ENCODE measurements around the gene ZMAT3.
A peak's percentile ranks its signal among the peaks of the same experiment; 100 is the strongest.

ZMAT3 gene

DNA sequence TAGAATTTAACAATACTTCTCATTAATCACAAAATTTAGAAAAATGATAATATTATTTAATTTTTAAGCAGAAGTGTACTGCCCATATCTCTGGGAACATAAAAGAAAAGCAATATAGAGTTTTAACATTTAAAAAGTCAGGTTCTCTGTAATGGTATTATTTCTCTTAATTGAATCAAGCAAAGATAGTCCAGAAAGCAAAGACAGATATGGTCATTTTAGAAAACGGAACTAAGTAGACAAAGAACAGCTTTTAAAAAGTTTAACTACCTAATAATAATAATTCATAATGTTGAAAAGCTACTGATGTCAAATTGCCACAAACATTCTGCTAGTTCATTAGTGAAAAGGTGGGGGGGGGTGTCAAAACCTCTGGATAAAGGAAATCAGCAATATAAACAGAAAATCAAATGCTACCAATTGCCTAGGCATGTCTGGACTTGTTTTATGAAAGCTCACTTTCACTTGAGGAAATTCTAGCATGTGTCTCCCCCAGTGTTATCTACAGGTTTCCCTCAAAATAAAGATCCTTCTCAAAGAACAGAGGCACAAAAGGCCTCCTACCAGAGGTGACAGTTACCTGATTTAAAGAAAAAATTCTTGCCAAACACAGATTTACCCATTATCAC, 1.7 kb downstream of the ZMAT3 start:
- H3K4me3 ChIP-seq, result peak overlapping the region; percentile 64 to 84
- H3K27ac ChIP-seq, result peak overlapping the region in 1 of 2 donors; percentile 83
- intact Hi-C loops (cut with DNase I; ENCODE audit: low total_unique reads), result no loop called here
- peaks cover 0 to 13% (median 13%) of the 10 kb centered on the region in 3 donors for H3K36me3 ChIP-seq
- no peaks in the 10 kb centered on the region for H3K27me3 ChIP-seq
- peaks cover 0 to 42% (median 2%) of the 10 kb centered on the region in 4 donors for H3K4me1 ChIP-seq
- DNase-seq, result no peak
- no peaks in the 10 kb centered on the region for H3K9me3 ChIP-seq
- no peak for TF ChIP-seq CTCF (IDR thresholded peaks at IDR 0.05)

DNA sequence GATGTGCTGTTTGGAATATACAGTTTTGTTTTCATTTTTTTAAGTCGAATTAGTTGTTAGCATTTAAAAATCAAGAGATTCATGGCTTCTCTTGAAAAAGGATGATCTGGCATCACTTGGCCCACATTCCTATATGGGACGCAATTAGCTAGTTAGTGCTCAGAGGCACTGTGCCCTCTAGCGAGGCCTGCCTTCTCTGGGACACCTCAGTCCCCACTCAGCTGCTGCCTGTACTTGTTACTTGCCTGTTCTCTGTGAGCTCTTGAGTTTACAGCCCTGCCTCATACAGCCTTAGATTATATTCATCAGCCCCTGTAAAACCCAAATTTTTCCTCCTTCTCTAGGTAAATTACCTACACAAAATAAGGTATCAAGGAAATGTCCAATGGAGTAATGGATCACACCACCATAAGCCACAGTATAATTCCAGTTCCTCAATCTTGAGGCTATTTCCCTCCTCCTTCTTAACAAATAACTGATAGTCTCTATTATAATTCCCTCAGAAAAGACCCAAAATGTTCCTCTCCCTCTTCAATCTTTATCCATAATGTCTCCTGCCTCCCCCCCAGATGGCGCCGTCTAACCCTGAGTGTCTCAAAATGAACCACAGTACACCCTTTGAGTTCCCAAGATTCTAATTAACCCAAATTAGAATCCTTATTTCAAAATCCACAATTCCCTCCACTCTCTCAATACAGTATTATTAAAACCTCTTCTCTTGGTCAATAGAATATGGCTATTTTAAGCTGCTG, 2.7 kb downstream of the ZMAT3 start:
- peaks cover 0 to 13% (median 13%) of the 10 kb centered on the region in 3 donors for H3K36me3 ChIP-seq
- no peak for DNase-seq
- intact Hi-C loops (cut with DNase I; ENCODE audit: low total_unique reads), result no loop called here
- no peaks in the 10 kb centered on the region for H3K27me3 ChIP-seq
- no peak for TF ChIP-seq CTCF (IDR thresholded peaks at IDR 0.05)
- peaks cover 0 to 42% (median 2%) of the 10 kb centered on the region in 4 donors for H3K4me1 ChIP-seq
- no peaks in the 10 kb centered on the region for H3K9me3 ChIP-seq
- no peak overlapping the region for H3K4me3 ChIP-seq
- H3K27ac ChIP-seq, result peak overlapping the region in 1 of 2 donors; percentile 83

DNA sequence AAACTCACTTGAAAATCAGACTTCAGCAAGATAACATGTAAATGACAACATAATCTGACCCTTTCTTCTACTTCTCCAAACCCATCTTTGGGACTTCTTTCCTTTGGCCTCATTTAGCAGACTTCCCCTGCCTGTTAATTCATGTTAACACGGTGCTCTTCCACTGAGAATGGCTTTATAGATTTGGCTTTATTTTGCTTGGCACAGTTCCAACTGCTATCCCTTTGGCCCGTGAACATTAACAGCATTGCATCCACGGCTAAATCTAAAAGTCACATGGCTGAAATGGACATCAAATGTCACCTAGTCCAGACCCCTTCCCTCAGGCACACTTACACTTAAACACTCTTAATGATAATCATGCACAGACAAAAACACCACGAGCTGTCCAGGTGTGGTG, 3.8 kb downstream of the ZMAT3 start:
- H3K4me3 ChIP-seq, result no peak overlapping the region
- no peaks in the 10 kb centered on the region for H3K27me3 ChIP-seq
- no peaks in the 10 kb centered on the region for H3K9me3 ChIP-seq
- TF ChIP-seq CTCF (IDR thresholded peaks at IDR 0.05), result no peak
- no peak overlapping the region for H3K27ac ChIP-seq
- no peak for DNase-seq
- peaks cover 0 to 13% (median 13%) of the 10 kb centered on the region in 3 donors for H3K36me3 ChIP-seq
- H3K4me1 ChIP-seq, result peaks cover 0 to 42% (median 4%) of the 10 kb centered on the region in 4 donors
- intact Hi-C loops (cut with DNase I; ENCODE audit: low total_unique reads), result no loop called here

GRCh38 chr3:179067291-179067690, 4.3 kb downstream of the ZMAT3 start:
- DNase-seq, result no peak
- Histone ChIP-seq H3K36me3 (peaks cover 0 to 13% (median 13%) of the 10 kb centered on the region in 3 donors), H3K4me1 (peaks cover 0 to 40% (median 4%) of the 10 kb centered on the region in 4 donors), H3K27me3 (no peaks in the 10 kb centered on the region), H3K9me3 (no peaks in the 10 kb centered on the region), H3K27ac (no peak overlapping the region), H3K4me3 (no peak overlapping the region)
- intact Hi-C loops (cut with DNase I; ENCODE audit: low total_unique reads), result no loop called here
- TF ChIP-seq CTCF (IDR thresholded peaks at IDR 0.05), result no peak

- no peak for TF ChIP-seq CTCF (IDR thresholded peaks at IDR 0.05)
- DNase-seq, result no peak
- H3K4me1 ChIP-seq, result peaks cover 0 to 19% (median 2%) of the 10 kb centered on the region in 4 donors
- H3K27me3 ChIP-seq, result no peaks in the 10 kb centered on the region
- no peaks in the 10 kb centered on the region for H3K9me3 ChIP-seq
- H3K27ac ChIP-seq, result no peak overlapping the region
- no peak overlapping the region for H3K4me3 ChIP-seq
- peaks cover 0 to 13% (median 13%) of the 10 kb centered on the region in 3 donors for H3K36me3 ChIP-seq
- intact Hi-C loops (cut with DNase I; ENCODE audit: low total_unique reads), result no loop called here
Measured at GRCh38 chr3:179063945-179064560, 7.6 kb downstream of the ZMAT3 start.
